Measurements from ENCODE around the gene PMEL. TPM values are rescaled to one million over a fixed set of nuclear protein-coding genes. Genes with fewer than 3 reads are reported as not detected.

PMEL gene
- total RNA-seq, 4 donors from 2014 or later = 0.26 to 3.6 (median 2.9) TPM; not detected in 1

GRCh38 chr12:55974308-55974730 is 8.5 kb upstream of the PMEL start:
- no peaks in the 10 kb centered on the region for H3K9me3 ChIP-seq
- H3K4me3 ChIP-seq = peak overlapping the region; percentile 95 to 97
- H3K4me1 ChIP-seq = peaks cover 0 to 6% of the 10 kb centered on the region in 2 donors
- peak overlapping the region; percentile 93 to 98 for H3K27ac ChIP-seq
- intact Hi-C loops (cut with DNase I; ENCODE audit: low total_unique reads) = no loop called here
- no peaks in the 10 kb centered on the region for H3K27me3 ChIP-seq
- TF ChIP-seq POLR2A (IDR thresholded peaks at IDR 0.05) = no peak
- TF ChIP-seq CTCF (IDR thresholded peaks at IDR 0.05) = no peak
- no peak for DNase-seq
- H3K36me3 ChIP-seq = no peaks in the 10 kb centered on the region

- Histone ChIP-seq H3K36me3 (no peaks in the 10 kb centered on the region), H3K27ac (peak within 1 kb of the TSS; percentile 93 to 98), H3K4me3 (peak within 1 kb of the TSS; percentile 95 to 97), H3K9me3 (no peaks in the 10 kb centered on the region), H3K27me3 (no peaks in the 10 kb centered on the region), H3K4me1 (peaks cover 0 to 6% of the 10 kb centered on the region in 2 donors)
- DNase-seq = peak; percentile 99 to 100
- intact Hi-C loops (cut with DNase I; ENCODE audit: low total_unique reads) = no loop called here
- TF ChIP-seq POLR2A (IDR thresholded peaks at IDR 0.05) = peak; percentile 96 to 98
- peak in 1 of 4 experiments; percentile 34 for TF ChIP-seq CTCF (IDR thresholded peaks at IDR 0.05)
Observed at GRCh38 chr12:55973599-55974307, 7.9 kb upstream of the PMEL start, which contains the start of gene RAB5B. RAB5B (plus strand) TSS chr12:55974078; CDS start chr12:55986961, 12,883 bp downstream.

- DNase-seq = no peak
- intact Hi-C loops (cut with DNase I; ENCODE audit: low total_unique reads) = no loop called here
- Histone ChIP-seq H3K9me3 (no peaks in the 10 kb centered on the region), H3K4me3 (peak overlapping the region; percentile 35 to 67), H3K4me1 (peaks cover 0 to 6% of the 10 kb centered on the region in 2 donors), H3K27ac (peak overlapping the region; percentile 87 to 94), H3K36me3 (no peaks in the 10 kb centered on the region), H3K27me3 (no peaks in the 10 kb centered on the region)
- TF ChIP-seq CTCF (IDR thresholded peaks at IDR 0.05) (no peak), POLR2A (IDR thresholded peaks at IDR 0.05) (peak; percentile 45 to 90)
Observed at GRCh38 chr12:55972911-55973598, 7.2 kb upstream of the PMEL start.

GRCh38 chr12:55972456-55972855 is 6.6 kb upstream of the PMEL start:
- peak overlapping the region; percentile 87 to 94 for H3K27ac ChIP-seq
- intact Hi-C loops (cut with DNase I; ENCODE audit: low total_unique reads) = no loop called here
- peaks cover 0 to 6% of the 10 kb centered on the region in 2 donors for H3K4me1 ChIP-seq
- H3K9me3 ChIP-seq = no peaks in the 10 kb centered on the region
- H3K36me3 ChIP-seq = no peaks in the 10 kb centered on the region
- TF ChIP-seq CTCF (IDR thresholded peaks at IDR 0.05) (no peak), POLR2A (IDR thresholded peaks at IDR 0.05) (no peak)
- peak overlapping the region in 1 of 2 donors; percentile 67 for H3K4me3 ChIP-seq
- no peak for DNase-seq
- H3K27me3 ChIP-seq = no peaks in the 10 kb centered on the region

GRCh38 chr12:55972042-55972441 is 6.2 kb upstream of the PMEL start:
- Histone ChIP-seq H3K9me3 (no peaks in the 10 kb centered on the region), H3K27me3 (no peaks in the 10 kb centered on the region), H3K36me3 (no peaks in the 10 kb centered on the region), H3K4me1 (peaks cover 0 to 6% of the 10 kb centered on the region in 2 donors), H3K4me3 (no peak overlapping the region), H3K27ac (peak overlapping the region; percentile 87 to 94)
- no peak for DNase-seq
- intact Hi-C loops (cut with DNase I; ENCODE audit: low total_unique reads) = no loop called here
- TF ChIP-seq CTCF (IDR thresholded peaks at IDR 0.05) (no peak), POLR2A (IDR thresholded peaks at IDR 0.05) (no peak)
